HepG2 (cell line): ENCODE measurements around the gene ADAMTS18.

Experiments
- CERS6 ChIP-seq: sonication (generic); formaldehyde crosslinking; IDR thresholded peaks from 2 replicates; pipeline ENCODE4 v1.5.0; 2020; ENCODE audit warnings: missing genetic modification reagents
- CTCF ChIP-seq: sonication (generic); formaldehyde crosslinking; IDR thresholded peaks from 2 replicates; pipeline ENCODE4 v1.5.0; 2020; ENCODE audit warnings: mild to moderate bottlenecking, missing genetic modification reagents, moderate library complexity
- MEIS2 ChIP-seq: sonication (generic); formaldehyde crosslinking; IDR thresholded peaks from 2 replicates; pipeline ENCODE4 v1.9.0; 2021; ENCODE audit warnings: mild to moderate bottlenecking, missing genetic modification reagents
- RCOR2 ChIP-seq: IDR thresholded peaks from 2 replicates; pipeline ENCODE4 v1.6.1; 2016; ENCODE audit warnings: missing biosample characterization, missing genetic modification reagents
- SIN3A ChIP-seq: IDR thresholded peaks from 2 replicates; pipeline ENCODE4 v1.6.1; 2011; ENCODE audit warnings: low read depth, mild to moderate bottlenecking, control low read depth, low read length, borderline replicate concordance
- TFDP2 ChIP-seq: sonication (generic); formaldehyde crosslinking; IDR thresholded peaks from 2 replicates; pipeline ENCODE4 v1.4.0; 2020; ENCODE audit warnings: missing genetic modification reagents
- UBTF ChIP-seq: sonication (generic); formaldehyde crosslinking; IDR thresholded peaks from 2 replicates; pipeline ENCODE4 v1.4.0; 2020; ENCODE audit warnings: mild to moderate bottlenecking, missing genetic modification reagents
- WIZ ChIP-seq: sonication (generic); formaldehyde crosslinking; IDR thresholded peaks from 2 replicates; pipeline ENCODE4 v1.5.1; 2020; ENCODE audit warnings: mild to moderate bottlenecking, missing genetic modification reagents
- ZNF138 ChIP-seq: sonication (generic); formaldehyde crosslinking; IDR thresholded peaks from 2 replicates; pipeline ENCODE4 v1.5.0; 2020; ENCODE audit warnings: mild to moderate bottlenecking, low read depth, missing genetic modification reagents
- ZNF20 ChIP-seq: sonication (generic); formaldehyde crosslinking; IDR thresholded peaks from 2 replicates; pipeline ENCODE4 v1.4.0; 2020; ENCODE audit warnings: mild to moderate bottlenecking, moderate library complexity, missing genetic modification reagents
- ZNF670 ChIP-seq: sonication (generic); formaldehyde crosslinking; IDR thresholded peaks from 2 replicates; pipeline ENCODE4 v1.8.0; 2022; ENCODE audit warnings: mild to moderate bottlenecking, missing genetic modification reagents, borderline replicate concordance

- TF ChIP-seq WIZ (no peak), TFDP2 (CRISPR knock-in tag) (no peak), ZNF138 (CRISPR knock-in tag) (no peak), MEIS2 (no peak), UBTF (CRISPR knock-in tag) (no peak), RCOR2 (CRISPR knock-in tag) (no peak), SIN3A (no peak), CERS6 (no peak), ZNF20 (CRISPR knock-in tag) (no peak), CTCF (CRISPR knock-in tag) (no peak), ZNF670 (CRISPR knock-in tag) (no peak)
Observed at GRCh38 chr16:77304134-77304533, 130.7 kb downstream of the ADAMTS18 start.
